Measurements from ENCODE around the gene MIGA2.

MIGA2 gene

DNA sequence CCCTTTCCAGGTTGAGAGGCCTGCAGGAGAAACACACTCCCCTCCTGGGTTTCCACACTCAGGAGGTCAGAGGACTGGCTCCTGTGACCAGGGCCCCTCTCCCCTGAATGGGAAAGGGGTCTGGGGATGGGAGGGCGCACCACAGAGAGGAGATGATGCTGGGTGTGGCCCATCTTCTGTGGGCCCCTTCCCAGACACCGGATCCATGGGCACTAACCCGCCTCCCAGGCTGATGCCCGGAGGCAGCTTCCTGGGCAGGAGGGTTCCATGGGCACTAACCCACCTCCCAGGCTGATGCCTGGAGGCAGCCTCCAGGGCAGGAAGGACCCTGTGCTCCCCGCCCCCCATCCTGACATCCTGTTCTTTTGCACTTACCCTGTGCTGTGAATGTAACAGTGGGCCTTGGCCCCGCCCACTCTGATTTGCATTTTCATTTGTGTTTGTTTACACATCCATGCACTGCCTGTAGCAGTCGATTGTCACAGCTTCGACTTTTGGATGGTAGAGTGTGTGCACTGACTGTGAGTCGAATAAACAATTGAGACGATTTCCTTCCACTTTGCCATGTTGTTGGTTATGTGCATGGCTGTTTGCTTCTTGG is 35.2 kb downstream of the MIGA2 start:
- TF ChIP-seq REST (IDR thresholded peaks at IDR 0.05; ENCODE audit: insufficient read depth in 1 of 2, low read depth in 2 of 2, low read length in 2 of 2) (no peak), SIN3A (IDR thresholded peaks at IDR 0.05; ENCODE audit: borderline replicate concordance, insufficient read depth, low read length) (no peak), POLR2AphosphoS5 (IDR thresholded peaks at IDR 0.05; ENCODE audit: low read depth, low read length) (no peak), TAF1 (IDR thresholded peaks at IDR 0.05; ENCODE audit: borderline replicate concordance, insufficient read depth, low read length) (no peak), FOXP2 (optimal IDR thresholded peaks at IDR 0.05; ENCODE audit: borderline replicate concordance, extremely low read depth, extremely low read length, insufficient read depth) (no peak)

DNA sequence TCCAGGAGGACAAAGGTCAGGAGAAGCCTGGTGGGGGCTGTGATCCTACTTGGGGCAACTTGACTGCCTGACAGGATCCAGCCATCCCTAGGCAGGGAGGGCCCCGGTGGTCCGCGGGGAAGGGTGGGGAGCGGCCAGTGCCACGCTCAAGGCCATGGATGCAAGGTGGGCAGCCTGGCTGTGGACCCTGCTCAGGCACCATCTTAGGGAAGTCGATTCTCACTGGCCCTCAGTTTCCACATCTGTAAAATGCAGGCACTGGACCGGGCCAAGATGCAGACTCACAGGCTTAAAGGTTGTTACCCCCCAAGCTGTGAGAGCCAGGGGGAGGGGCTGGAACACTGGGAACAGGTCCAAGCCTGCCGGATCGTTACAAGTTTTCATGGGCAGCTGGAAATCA is 35.7 kb downstream of the MIGA2 start:
- no peak for TF ChIP-seq SIN3A (IDR thresholded peaks at IDR 0.05; ENCODE audit: borderline replicate concordance, insufficient read depth, low read length)
- TF ChIP-seq TAF1 (IDR thresholded peaks at IDR 0.05; ENCODE audit: borderline replicate concordance, insufficient read depth, low read length), result no peak

- TF ChIP-seq FOXP2 (optimal IDR thresholded peaks at IDR 0.05; ENCODE audit: borderline replicate concordance, extremely low read depth, extremely low read length, insufficient read depth) (no peak), REST (IDR thresholded peaks at IDR 0.05; ENCODE audit: insufficient read depth in 1 of 2, low read depth in 2 of 2, low read length in 2 of 2) (no peak), TAF1 (IDR thresholded peaks at IDR 0.05; ENCODE audit: borderline replicate concordance, insufficient read depth, low read length) (no peak), POLR2AphosphoS5 (IDR thresholded peaks at IDR 0.05; ENCODE audit: low read depth, low read length) (no peak), SIN3A (IDR thresholded peaks at IDR 0.05; ENCODE audit: borderline replicate concordance, insufficient read depth, low read length) (no peak)
These were observed 37.0 kb downstream of the MIGA2 start for GRCh38 chr9:129073404-129073803.

DNA sequence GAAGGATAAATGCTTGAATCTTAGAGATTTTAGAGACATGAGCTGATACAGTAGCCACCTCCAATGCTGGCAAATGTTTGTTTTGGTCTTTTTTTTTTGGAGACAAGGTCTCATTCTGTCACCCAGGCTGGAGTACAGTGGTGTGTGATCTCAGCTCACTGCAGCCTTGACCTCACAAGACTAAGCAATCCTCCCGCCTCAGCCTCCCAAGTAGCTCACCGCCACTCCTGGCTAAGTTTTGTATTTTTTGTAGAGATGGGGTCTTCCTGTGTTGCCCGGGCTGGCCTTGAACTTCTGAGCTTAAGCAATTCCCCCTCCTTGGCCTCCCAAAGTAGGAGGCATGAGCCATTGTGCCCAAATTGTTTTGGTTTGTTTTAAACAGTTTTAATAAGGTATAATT is 37.7 kb downstream of the MIGA2 start:
- no peak for TF ChIP-seq FOXP2 (optimal IDR thresholded peaks at IDR 0.05; ENCODE audit: borderline replicate concordance, extremely low read depth, extremely low read length, insufficient read depth)
- TF ChIP-seq TAF1 (IDR thresholded peaks at IDR 0.05; ENCODE audit: borderline replicate concordance, insufficient read depth, low read length), result no peak
- TF ChIP-seq POLR2AphosphoS5 (IDR thresholded peaks at IDR 0.05; ENCODE audit: low read depth, low read length), result no peak
- TF ChIP-seq SIN3A (IDR thresholded peaks at IDR 0.05; ENCODE audit: borderline replicate concordance, insufficient read depth, low read length), result no peak
- TF ChIP-seq REST (IDR thresholded peaks at IDR 0.05; ENCODE audit: insufficient read depth in 1 of 2, low read depth in 2 of 2, low read length in 2 of 2), result no peak

- no peak for TF ChIP-seq SIN3A (IDR thresholded peaks at IDR 0.05; ENCODE audit: borderline replicate concordance, insufficient read depth, low read length)
- no peak for TF ChIP-seq REST (IDR thresholded peaks at IDR 0.05; ENCODE audit: insufficient read depth in 1 of 2, low read depth in 2 of 2, low read length in 2 of 2)
- TF ChIP-seq FOXP2 (optimal IDR thresholded peaks at IDR 0.05; ENCODE audit: borderline replicate concordance, extremely low read depth, extremely low read length, insufficient read depth), result no peak
- TF ChIP-seq POLR2AphosphoS5 (IDR thresholded peaks at IDR 0.05; ENCODE audit: low read depth, low read length), result no peak
- TF ChIP-seq TAF1 (IDR thresholded peaks at IDR 0.05; ENCODE audit: borderline replicate concordance, insufficient read depth, low read length), result no peak
These were observed 39.7 kb downstream of the MIGA2 start for GRCh38 chr9:129075996-129076639.

Data from PFSK-1 (cell line).